Jurkat, Clone E6-1 (cell line): Measurements from ENCODE around the gene CASKIN1.

ENCODE experiments used
- DNase-seq: peaks from one replicate; pipeline ENCODE4 v3.0.0-alpha.2; 2011; ENCODE audit warnings: low read depth, low spot score
- H3K4me3 ChIP-seq: 2 replicates; pipeline ENCODE4 v1.5.1; 2011; ENCODE audit warnings: mild to moderate bottlenecking, low read length, control low read depth, moderate library complexity

Gene CASKIN1

GRCh38 chr16:2180461-2180860 lies 15.9 kb downstream of the CASKIN1 start:
- no peak overlapping the region for H3K4me3 ChIP-seq

GRCh38 chr16:2179576-2179975 lies 16.8 kb downstream of the CASKIN1 start:
- no peak overlapping the region for H3K4me3 ChIP-seq
- DNase-seq: no peak

More at GRCh38 chr16:2180461-2180860, 15.9 kb downstream of the CASKIN1 start:
- DNase-seq: no peak

DNA sequence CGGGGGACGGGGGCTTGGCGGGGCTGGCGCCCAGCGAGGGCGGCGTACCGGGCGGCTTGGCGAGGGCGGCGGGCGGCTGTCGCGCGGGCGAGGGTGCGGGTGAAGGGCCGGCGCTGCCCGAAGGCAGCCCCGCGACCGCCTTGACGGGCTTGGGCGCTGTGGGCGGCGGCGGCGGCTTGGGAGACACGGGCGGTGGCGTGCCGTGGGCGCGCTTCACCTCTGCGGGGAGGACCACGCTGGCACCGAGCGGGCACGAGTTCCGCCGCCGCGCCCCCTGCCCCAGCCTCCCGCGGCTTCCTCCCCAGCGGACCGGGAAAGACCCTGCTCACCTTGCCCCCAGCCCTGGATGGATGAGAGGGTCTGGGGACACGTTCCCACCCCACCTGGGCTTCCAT lies 17.3 kb downstream of the CASKIN1 start:
- no peak overlapping the region for H3K4me3 ChIP-seq

GRCh38 chr16:2178321-2179106 lies 17.9 kb downstream of the CASKIN1 start:
- H3K4me3 ChIP-seq: no peak overlapping the region

More for the DNA sequence above, 17.3 kb downstream of the CASKIN1 start:
- DNase-seq: no peak

GRCh38 chr16:2177561-2177960 lies 18.8 kb downstream of the CASKIN1 start:
- no peak overlapping the region for H3K4me3 ChIP-seq
- DNase-seq: no peak

More at GRCh38 chr16:2178321-2179106, 17.9 kb downstream of the CASKIN1 start:
- no peak for DNase-seq

DNA sequence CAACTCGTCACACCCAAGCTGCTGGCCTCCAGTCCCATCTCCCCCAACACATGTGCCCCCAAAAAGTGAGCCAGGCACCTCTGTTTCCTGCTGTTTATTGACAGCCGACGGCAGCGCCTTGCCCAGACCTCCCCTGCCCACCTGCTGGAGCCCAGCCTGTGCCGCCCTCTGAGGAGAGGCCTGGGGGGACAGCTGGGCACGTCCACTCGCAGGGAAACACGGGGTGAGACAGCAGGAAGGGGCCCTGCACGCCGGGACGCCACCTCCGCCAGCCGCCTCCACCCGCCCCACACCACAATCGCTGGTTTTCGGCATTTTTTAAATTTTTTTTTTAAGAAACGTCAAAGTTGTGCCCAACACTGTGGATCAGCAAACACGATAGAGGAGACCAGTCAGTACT lies 19.3 kb downstream of the CASKIN1 start:
- H3K4me3 ChIP-seq: no peak overlapping the region
- DNase-seq: no peak

DNA sequence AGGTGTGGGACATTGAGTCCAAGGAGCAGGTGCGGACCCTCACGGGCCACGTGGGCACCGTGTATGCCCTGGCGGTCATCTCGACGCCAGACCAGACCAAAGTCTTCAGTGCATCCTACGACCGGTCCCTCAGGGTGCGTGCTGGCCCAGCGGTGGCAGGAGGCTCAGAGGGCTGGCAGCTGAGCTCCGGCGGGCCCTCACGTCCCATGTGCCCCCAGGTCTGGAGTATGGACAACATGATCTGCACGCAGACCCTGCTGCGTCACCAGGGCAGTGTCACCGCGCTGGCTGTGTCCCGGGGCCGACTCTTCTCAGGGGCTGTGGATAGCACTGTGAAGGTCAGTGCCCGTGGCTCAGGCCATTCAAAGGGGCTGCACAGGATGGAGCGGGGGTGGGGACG lies 20.4 kb downstream of the CASKIN1 start:
- DNase-seq: no peak
- no peak overlapping the region for H3K4me3 ChIP-seq

DNA sequence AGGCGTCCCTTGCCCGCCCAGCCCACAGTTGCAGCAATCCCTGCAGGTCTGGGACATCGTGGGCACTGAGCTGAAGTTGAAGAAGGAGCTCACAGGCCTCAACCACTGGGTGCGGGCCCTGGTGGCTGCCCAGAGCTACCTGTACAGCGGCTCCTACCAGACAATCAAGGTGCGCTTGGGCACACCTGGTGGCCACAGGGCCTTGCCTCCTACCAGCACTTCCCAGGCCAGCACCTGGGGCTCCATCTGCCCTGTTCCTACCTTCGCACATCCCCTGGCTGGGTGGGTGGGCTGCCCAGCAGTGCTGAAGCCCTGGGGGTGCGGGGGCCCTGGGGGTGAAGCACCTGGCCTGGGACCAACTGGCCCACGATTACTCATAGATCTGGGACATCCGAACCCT lies 21.0 kb downstream of the CASKIN1 start:
- no peak for DNase-seq
- no peak overlapping the region for H3K4me3 ChIP-seq

GRCh38 chr16:2174396-2175131 lies 21.8 kb downstream of the CASKIN1 start:
- no peak for DNase-seq
- no peak overlapping the region for H3K4me3 ChIP-seq

GRCh38 chr16:2173916-2174315 lies 22.5 kb downstream of the CASKIN1 start:
- no peak overlapping the region for H3K4me3 ChIP-seq
- no peak for DNase-seq

- H3K4me3 ChIP-seq: no peak overlapping the region
These were observed 23.0 kb downstream of the CASKIN1 start for GRCh38 chr16:2173366-2173765.

GRCh38 chr16:2172688-2173335 lies 23.6 kb downstream of the CASKIN1 start:
- DNase-seq: no peak
- no peak overlapping the region for H3K4me3 ChIP-seq

More at GRCh38 chr16:2173366-2173765, 23.0 kb downstream of the CASKIN1 start:
- no peak for DNase-seq

GRCh38 chr16:2171601-2172178 lies 24.7 kb downstream of the CASKIN1 start:
- DNase-seq: no peak
- H3K4me3 ChIP-seq: no peak overlapping the region

DNA sequence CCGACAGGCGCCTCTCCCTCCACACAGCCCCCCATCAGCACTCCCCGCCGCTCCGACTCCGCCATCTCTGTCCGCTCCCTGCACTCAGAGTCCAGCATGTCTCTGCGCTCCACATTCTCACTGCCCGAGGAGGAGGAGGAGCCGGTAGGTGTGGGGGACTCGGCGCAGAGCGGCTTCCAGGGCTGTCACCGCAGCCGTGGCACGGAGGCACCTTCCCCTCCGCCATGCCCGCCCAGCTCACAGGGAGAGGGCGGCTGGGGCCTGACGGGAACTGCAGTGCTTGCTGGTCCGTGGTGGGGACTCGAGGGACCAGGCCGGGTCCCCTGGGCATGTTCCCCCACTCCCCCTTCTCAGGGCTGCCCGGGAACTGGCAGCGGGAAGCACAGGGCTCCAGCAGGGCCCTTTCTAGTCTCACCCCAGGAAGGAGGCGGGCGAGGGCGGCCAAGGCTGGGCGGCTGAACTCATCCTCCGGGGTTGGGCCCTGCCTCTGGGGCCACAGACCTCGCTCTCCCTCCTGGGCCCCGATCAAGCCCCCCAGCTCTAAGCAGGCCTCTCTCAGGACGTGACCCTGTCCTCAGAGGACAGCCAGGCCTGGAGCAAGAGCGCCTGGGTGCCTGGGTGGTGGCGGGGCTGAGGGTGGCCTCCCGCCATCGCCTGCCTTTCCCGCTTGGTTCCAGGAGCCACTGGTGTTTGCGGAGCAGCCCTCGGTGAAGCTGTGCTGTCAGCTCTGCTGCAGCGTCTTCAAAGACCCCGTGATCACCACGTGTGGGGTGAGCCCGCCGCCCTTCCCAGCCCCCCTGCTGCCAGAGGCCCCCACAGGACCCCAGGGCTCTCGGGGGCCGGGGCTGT lies 25.6 kb downstream of the CASKIN1 start:
- no peak for DNase-seq
- H3K4me3 ChIP-seq: no peak overlapping the region

DNA sequence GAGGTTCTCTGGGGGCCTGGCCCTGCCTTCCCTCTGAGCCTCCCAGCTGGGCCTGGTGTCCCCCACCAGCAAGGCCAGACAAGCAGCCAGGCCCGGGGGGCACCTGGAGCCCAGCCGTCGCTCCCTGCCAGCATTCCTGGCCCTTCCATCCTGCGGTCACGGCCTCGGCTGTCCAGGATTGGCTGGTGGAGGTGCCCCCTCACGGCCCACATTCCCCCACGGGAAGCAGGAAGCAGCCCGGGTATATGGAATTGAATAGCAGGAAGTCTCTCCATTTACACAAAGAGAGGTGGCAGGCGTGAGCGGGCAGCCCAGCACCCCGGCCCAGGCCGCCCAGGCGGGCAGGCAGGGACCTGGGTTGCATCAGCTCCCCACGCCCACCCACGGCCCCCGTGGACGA lies 26.3 kb downstream of the CASKIN1 start:
- DNase-seq: no peak
- H3K4me3 ChIP-seq: no peak overlapping the region

DNA sequence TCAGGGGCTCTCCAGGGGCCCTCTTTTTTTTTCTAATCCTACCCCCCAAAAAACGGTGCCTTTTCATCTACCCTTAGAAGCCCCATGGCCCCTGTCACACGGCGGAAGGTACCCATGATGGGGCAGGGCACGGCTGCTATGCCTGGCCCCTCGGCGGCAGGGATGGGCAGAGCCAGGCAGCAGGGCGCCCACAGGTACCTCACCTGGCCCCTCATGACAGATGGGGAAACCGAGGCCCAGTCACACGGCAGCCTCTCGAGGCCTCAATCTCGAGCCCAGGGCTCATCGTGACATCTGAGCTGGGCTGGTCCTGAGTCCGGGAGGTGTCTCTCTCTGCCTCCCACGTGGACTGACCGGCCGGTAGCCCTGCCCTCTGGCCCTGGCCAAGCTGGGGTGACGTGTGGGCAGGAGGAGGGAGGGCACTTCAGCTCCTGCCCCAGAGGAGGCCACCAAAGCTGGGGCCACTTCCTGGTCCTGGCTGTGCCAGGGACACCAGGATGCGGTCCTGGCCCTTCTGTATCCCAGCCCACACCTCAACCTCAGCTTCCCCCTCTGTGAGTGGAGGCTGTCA lies 29.3 kb downstream of the CASKIN1 start:
- DNase-seq: no peak
- H3K4me3 ChIP-seq: no peak overlapping the region

DNA sequence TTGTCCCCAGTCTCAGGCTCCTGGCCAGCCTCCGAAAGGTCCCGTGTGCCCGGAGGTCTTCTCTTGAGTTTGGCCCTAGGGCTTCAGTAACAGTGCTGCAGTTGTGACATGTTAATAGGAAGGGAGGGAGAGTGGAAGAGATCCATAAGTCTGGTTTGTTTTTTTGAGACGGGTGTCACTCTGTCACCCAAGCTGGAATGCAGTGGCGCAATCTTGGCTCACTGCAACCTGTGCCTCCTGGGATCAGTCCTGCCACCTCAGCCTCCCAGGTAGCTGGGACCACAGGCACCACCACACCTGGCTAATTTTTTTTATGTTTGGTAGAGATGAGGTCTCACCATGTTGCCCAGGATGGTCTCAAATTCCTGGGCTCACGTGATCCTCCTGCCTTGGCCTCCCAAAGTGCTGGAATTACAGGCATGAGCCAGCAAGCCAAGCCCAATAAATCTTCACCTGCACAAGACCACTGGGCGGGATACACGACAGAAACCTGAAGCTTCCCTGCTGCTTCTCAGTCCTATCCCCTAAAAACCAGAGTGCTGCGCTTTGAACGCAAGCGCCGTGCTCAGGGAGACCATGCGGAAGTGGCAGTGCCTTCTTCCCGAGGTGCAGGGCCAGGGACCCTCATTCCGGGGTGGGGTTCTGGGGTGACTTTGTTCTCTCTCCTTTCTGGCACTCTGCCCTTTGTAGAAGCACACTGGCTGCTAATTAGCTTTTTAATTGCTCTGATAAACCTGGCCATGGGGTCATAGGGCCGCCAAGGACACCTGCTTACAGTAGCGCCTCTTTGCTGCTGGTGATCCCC lies 29.9 kb downstream of the CASKIN1 start:
- no peak for DNase-seq
- no peak overlapping the region for H3K4me3 ChIP-seq

DNA sequence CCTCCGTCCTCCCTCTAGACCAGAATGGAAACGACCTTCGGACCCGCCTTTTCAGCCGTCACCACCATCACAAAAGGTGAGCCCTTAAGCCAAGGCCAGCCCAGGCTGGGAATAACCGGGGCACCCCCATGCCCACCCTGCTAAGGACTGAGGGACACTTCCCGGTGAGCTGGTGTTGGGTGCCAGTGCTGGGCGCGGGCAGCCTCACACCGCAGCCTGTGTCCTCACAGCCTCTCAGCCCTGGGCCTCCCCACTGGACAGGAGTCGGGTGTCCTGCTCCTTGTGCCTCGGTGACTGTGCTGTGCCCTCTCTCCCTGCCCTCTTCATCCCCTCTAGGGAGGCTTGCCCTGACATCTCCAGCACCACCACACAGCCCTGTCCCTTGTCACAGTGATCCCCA lies 30.5 kb downstream of the CASKIN1 start:
- DNase-seq: no peak
- H3K4me3 ChIP-seq: no peak overlapping the region
